Measurements from ENCODE around the gene APBB1IP.
"Not testable (repeated sequence)": the region's sequence is repeated elsewhere in the genome, so short reads cannot be mapped to it uniquely, and the experiment has no call there.

Gene APBB1IP

DNA sequence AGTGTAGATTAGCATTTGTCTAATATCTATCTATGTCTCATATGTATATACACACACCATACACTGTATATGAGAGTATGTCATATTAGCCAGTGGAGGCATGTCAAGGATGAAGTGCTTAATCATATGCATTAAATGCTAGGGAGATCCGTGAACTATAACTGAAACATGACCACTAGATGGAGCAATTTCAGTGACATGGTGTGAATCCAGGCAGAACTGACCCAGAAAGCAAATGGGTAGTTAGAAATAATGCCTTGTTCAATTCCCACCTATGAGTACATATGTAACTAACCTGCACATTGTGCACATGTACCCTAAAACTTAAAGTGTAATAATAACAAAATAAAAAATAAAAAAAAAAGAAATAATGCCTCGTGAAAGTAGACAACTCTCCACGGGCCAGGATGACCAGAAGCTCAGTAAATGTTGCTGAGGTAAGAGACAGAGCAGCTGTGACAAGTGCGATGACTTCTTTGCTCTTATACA lies 168.3 kb downstream of the APBB1IP start:
- H3K27me3 Mint-ChIP-seq (ENCODE audit: low read depth), result peaks cover 16% of the 10 kb centered on the region
- not testable (repeated sequence) for H3K4me3 Mint-ChIP-seq; H3K27ac Mint-ChIP-seq; H3K4me1 Mint-ChIP-seq (ENCODE audit: low read depth); H3K36me3 Mint-ChIP-seq (ENCODE audit: low read depth); H3K9me3 Mint-ChIP-seq

DNA sequence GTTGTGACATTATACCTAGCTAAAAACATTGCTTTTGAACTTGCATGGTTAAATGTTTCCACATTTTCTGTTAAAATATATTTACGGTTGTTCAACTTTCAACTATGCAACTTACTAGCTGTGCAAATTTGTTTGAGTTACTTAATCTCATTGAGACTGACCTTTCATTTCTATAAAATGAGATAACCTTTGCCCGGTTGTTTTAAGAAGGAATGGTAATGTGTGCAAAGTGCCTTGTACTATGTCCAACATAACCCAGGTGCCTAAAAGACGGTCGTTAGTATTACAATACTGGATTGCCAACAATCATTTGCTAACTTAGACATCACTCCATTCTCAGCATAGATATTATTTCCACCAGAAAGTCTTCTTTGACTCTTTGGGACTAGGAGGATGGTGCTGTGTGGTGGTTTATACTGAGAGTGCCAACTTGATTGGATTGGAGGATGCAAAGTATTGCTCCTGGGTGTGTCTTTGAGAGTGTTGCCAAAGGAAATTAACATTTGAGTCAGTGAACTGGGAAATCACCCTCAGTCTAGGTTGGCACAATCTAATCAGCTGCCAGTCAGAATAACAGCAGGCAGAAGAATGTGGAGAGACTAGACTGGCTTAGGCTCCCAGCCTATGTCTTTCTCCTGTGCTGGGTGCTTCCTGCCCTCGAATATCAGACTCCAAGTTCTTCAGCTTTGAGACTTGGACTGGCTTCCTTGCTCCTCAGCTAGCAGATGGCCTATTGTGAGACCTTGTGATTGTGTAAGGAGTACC lies 174.2 kb downstream of the APBB1IP start:
- no peaks in the 10 kb centered on the region for H3K9me3 Mint-ChIP-seq
- H3K4me3 Mint-ChIP-seq, result no peak overlapping the region
- peaks cover 13% of the 10 kb centered on the region for H3K27me3 Mint-ChIP-seq (ENCODE audit: low read depth)

More for the DNA sequence above, 174.2 kb downstream of the APBB1IP start:
- Mint-ChIP-seq H3K36me3 (ENCODE audit: low read depth) (no peaks in the 10 kb centered on the region), H3K4me1 (ENCODE audit: low read depth) (no peaks in the 10 kb centered on the region), H3K27ac (no peak overlapping the region)

Data from T-helper 1 cell treated with Interleukin-12 subunit alpha and Interleukin-12 subunit beta and Interleukin-4 antibody, amounts not matched to agents 30 μg/mL and 1 μg/mL, for 36 hours (primary cell).